Glutamatergic neuron (in vitro differentiated cells): ENCODE results near the gene CATSPERZ. TPM values are rescaled to one million over a fixed set of nuclear protein-coding genes. Genes with fewer than 3 reads are reported as not detected.

Source experiments
- DNase-seq: peaks from one replicate; pipeline ENCODE4 v3.0.0; 2022
- H3K27ac Mint-ChIP-seq: one replicate; pipeline ENCODE4 v1.8.0; 2020; ENCODE audit warnings: mild to moderate bottlenecking, mixed read lengths, inconsistent platforms; ENCODE audit not compliant: unreplicated experiment
- H3K27me3 Mint-ChIP-seq: one replicate; pipeline ENCODE4 v1.8.0; 2020; ENCODE audit warnings: mild to moderate bottlenecking, moderate library complexity, mixed read lengths, inconsistent platforms; ENCODE audit not compliant: unreplicated experiment
- H3K36me3 Mint-ChIP-seq: one replicate; pipeline ENCODE4 v1.8.0; 2020; ENCODE audit warnings: mild to moderate bottlenecking, mixed read lengths, inconsistent platforms; ENCODE audit not compliant: unreplicated experiment
- H3K4me1 Mint-ChIP-seq: one replicate; pipeline ENCODE4 v1.8.0; 2020; ENCODE audit warnings: mild to moderate bottlenecking, low read depth, mixed read lengths, inconsistent platforms; ENCODE audit not compliant: unreplicated experiment
- H3K4me3 Mint-ChIP-seq: one replicate; pipeline ENCODE4 v1.8.0; 2020; ENCODE audit warnings: mild to moderate bottlenecking, mixed read lengths, inconsistent platforms; ENCODE audit not compliant: unreplicated experiment
- H3K9me3 Mint-ChIP-seq: one replicate; pipeline ENCODE4 v1.8.0; 2020; ENCODE audit warnings: mild to moderate bottlenecking, moderate library complexity, mixed read lengths, inconsistent platforms; ENCODE audit not compliant: unreplicated experiment
- CTCF ChIP-seq: fragments of 200-600 bp; sonication (generic); IDR thresholded peaks from one replicate; pipeline ENCODE4 v1.5.0; 2021; ENCODE audit not compliant: partially characterized antibody, unreplicated experiment
- total RNA-seq: library from RNA; stranded (reverse); fragmentation: NEBNext Ultra II Directional; extraction: Animal tissue kit (Norgen Biotek cat#: 25700); gene quantifications from one replicate; pipeline ENCODE4 v1.2.1, GENCODE V29; 2021; ENCODE audit not compliant: unreplicated experiment

The CATSPERZ gene
- total RNA-seq, 1 donor from 2014 or later: not detected

- H3K36me3 Mint-ChIP-seq: no peaks in the 10 kb centered on the region
- TF ChIP-seq CTCF: no peak
- H3K27ac Mint-ChIP-seq: peak overlapping the region; percentile 98
- peaks cover 2% of the 10 kb centered on the region for H3K4me1 Mint-ChIP-seq
- H3K4me3 Mint-ChIP-seq: peak overlapping the region; percentile 100
- H3K27me3 Mint-ChIP-seq: peaks cover 15% of the 10 kb centered on the region
- H3K9me3 Mint-ChIP-seq: peaks cover 16% of the 10 kb centered on the region
- peak; percentile 97 for DNase-seq
These were observed 30.5 kb upstream of the CATSPERZ start for GRCh38 chr11:64269540-64270220.

- H3K27ac Mint-ChIP-seq: no peak overlapping the region
- no peak for TF ChIP-seq CTCF
- no peak for DNase-seq
- no peaks in the 10 kb centered on the region for H3K4me1 Mint-ChIP-seq
- H3K36me3 Mint-ChIP-seq: no peaks in the 10 kb centered on the region
- peaks cover 7% of the 10 kb centered on the region for H3K9me3 Mint-ChIP-seq
- peaks cover 6% of the 10 kb centered on the region for H3K27me3 Mint-ChIP-seq
- no peak overlapping the region for H3K4me3 Mint-ChIP-seq
These were observed 24.9 kb upstream of the CATSPERZ start for GRCh38 chr11:64275031-64275800.

DNA sequence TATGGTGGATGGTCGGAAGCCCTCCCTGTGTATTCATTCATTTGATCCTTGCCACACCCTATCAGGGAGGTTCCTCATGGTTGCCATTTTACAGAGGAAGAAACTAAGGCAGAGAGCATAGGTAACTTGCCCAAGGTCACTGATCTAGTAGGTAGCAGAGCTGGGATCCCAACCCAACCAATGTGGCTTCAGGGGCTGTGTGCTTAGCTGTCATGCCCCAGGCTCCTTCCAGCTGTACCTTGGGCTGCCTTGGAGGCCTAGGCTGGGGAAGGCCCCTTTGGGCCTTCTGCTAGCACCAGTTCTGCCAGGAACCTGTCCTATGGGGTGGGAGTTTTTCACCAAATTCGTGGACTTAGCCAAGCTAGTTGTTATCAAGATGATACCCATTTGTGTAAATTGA lies 24.3 kb upstream of the CATSPERZ start:
- Mint-ChIP-seq H3K9me3 (peaks cover 2% of the 10 kb centered on the region), H3K36me3 (no peaks in the 10 kb centered on the region), H3K27me3 (peaks cover 3% of the 10 kb centered on the region), H3K4me1 (no peaks in the 10 kb centered on the region), H3K27ac (no peak overlapping the region), H3K4me3 (no peak overlapping the region)
- TF ChIP-seq CTCF: no peak
- DNase-seq: no peak

DNA sequence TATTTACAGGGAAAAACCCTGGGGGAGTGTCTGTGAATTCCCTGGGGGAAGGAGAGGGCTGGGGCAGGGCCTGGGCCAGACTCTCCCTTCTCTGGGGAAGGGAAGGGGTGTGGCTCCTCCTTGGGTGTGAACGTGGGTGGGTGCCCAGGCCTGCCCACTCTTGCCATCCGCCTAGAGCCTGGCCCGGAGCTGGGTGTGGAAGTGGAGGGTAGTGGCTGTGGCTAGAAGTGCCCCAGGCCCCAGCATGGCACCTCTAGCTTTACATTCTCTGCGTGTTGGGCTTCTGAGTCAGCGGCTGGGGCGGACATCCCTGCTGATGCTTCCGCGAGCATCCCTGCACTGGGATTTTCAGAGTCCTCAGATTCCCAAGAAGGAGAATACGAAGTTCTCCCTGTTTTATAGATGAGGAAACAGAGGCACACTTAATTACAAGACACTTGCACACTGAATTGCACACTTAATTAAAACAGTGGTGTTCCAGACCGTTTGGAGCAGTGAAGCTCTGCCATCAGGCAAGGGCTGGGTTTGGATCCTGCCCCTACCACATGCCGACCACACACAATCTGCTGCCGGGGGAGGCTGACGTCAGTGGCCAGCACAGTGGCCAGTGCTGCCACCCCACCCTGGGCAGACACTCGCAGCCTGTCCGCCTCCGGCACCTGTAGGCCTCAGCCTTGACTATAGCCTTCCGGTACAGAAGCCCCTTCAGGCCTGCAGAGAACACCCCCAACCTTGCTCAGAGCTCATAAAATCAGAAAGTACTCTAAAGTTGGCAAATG lies 23.3 kb upstream of the CATSPERZ start:
- H3K36me3 Mint-ChIP-seq: no peaks in the 10 kb centered on the region
- peaks cover 4% of the 10 kb centered on the region for H3K27me3 Mint-ChIP-seq

More for the DNA sequence above, 23.3 kb upstream of the CATSPERZ start:
- Mint-ChIP-seq H3K4me3 (no peak overlapping the region), H3K27ac (no peak overlapping the region), H3K4me1 (peaks cover 3% of the 10 kb centered on the region), H3K9me3 (no peaks in the 10 kb centered on the region)
- TF ChIP-seq CTCF: no peak
- DNase-seq: no peak
